ENCODE measurements around the gene POLR2A. TPM values are rescaled to one million over a fixed set of nuclear protein-coding genes. Genes with fewer than 3 reads are reported as not detected.

The POLR2A gene
- total RNA-seq, 4 donors from 2014 or later = 41.0 to 55.3 (median 47.3) TPM

- Histone ChIP-seq H3K4me3 (peak overlapping the region in 1 of 2 donors; percentile 47), H3K27ac (no peak overlapping the region), H3K9me3 (no peaks in the 10 kb centered on the region), H3K36me3 (no peaks in the 10 kb centered on the region), H3K27me3 (peaks cover 95% of the 10 kb centered on the region), H3K4me1 (peaks cover 5 to 68% (median 41%) of the 10 kb centered on the region in 3 donors)
- ATAC-seq = no peak
- 0% methylated on average over 8 to 9 of the region's 46 CpGs for WGBS, 2 donors (ENCODE audit: low coverage in 1 of 2)
- TF ChIP-seq POLR2AphosphoS5 (IDR thresholded peaks at IDR 0.05) = no peak
- no peak for TF ChIP-seq POLR2A (IDR thresholded peaks at IDR 0.05)
- no peak for TF ChIP-seq CTCF (IDR thresholded peaks at IDR 0.05)
- no peak for TF ChIP-seq EP300 (IDR thresholded peaks at IDR 0.05)
Observed at GRCh38 chr17:7440113-7440833, 43.9 kb upstream of the POLR2A start.

GRCh38 chr17:7440834-7441195 is 43.4 kb upstream of the POLR2A start:
- TF ChIP-seq CTCF (IDR thresholded peaks at IDR 0.05) = no peak
- TF ChIP-seq EP300 (IDR thresholded peaks at IDR 0.05) = no peak
- no peak for TF ChIP-seq POLR2A (IDR thresholded peaks at IDR 0.05)
- no peak for TF ChIP-seq POLR2AphosphoS5 (IDR thresholded peaks at IDR 0.05)
- Histone ChIP-seq H3K27ac (no peak overlapping the region), H3K4me3 (peak overlapping the region in 1 of 2 donors; percentile 47), H3K9me3 (no peaks in the 10 kb centered on the region), H3K4me1 (peaks cover 5 to 68% (median 39%) of the 10 kb centered on the region in 3 donors), H3K27me3 (peaks cover 95% of the 10 kb centered on the region), H3K36me3 (no peaks in the 10 kb centered on the region)
- ATAC-seq = no peak
- 20% methylated on average over 4 of the region's 12 CpGs; no CpG with 5 or more reads in 1 of the 2 donors for WGBS, 2 donors (ENCODE audit: low coverage in 1 of 2)

- ATAC-seq = no peak
- Histone ChIP-seq H3K36me3 (no peaks in the 10 kb centered on the region), H3K9me3 (no peaks in the 10 kb centered on the region), H3K4me1 (peaks cover 5 to 66% (median 35%) of the 10 kb centered on the region in 3 donors), H3K27me3 (peaks cover 95% of the 10 kb centered on the region), H3K27ac (no peak overlapping the region), H3K4me3 (no peak overlapping the region)
- TF ChIP-seq EP300 (IDR thresholded peaks at IDR 0.05) (no peak), POLR2A (IDR thresholded peaks at IDR 0.05) (no peak), CTCF (IDR thresholded peaks at IDR 0.05) (no peak), POLR2AphosphoS5 (IDR thresholded peaks at IDR 0.05) (no peak)
- 0 to 25% methylated on average over 1 of the region's 7 CpGs for WGBS, 2 donors (ENCODE audit: low coverage in 1 of 2)
Observed at GRCh38 chr17:7441266-7441665, 42.9 kb upstream of the POLR2A start.

GRCh38 chr17:7442142-7442541 is 42.0 kb upstream of the POLR2A start:
- H3K4me3 ChIP-seq = no peak overlapping the region
- no peak for ATAC-seq
- WGBS, 2 donors (ENCODE audit: low coverage in 1 of 2) = 74% methylated on average over 2 of the region's 2 CpGs; no CpG with 5 or more reads in 1 of the 2 donors
- H3K4me1 ChIP-seq = peaks cover 5 to 65% (median 26%) of the 10 kb centered on the region in 3 donors
- H3K36me3 ChIP-seq = no peaks in the 10 kb centered on the region
- no peaks in the 10 kb centered on the region for H3K9me3 ChIP-seq
- no peak overlapping the region for H3K27ac ChIP-seq
- peaks cover 97% of the 10 kb centered on the region for H3K27me3 ChIP-seq
- no peak for TF ChIP-seq POLR2A (IDR thresholded peaks at IDR 0.05)
- TF ChIP-seq EP300 (IDR thresholded peaks at IDR 0.05) = no peak
- TF ChIP-seq POLR2AphosphoS5 (IDR thresholded peaks at IDR 0.05) = no peak
- no peak for TF ChIP-seq CTCF (IDR thresholded peaks at IDR 0.05)

All from gastroesophageal sphincter (tissue), 4 donors.